Sigmoid colon (tissue), 7 donors: ENCODE results near the gene AASDHPPT. TPM values are rescaled to one million over a fixed set of nuclear protein-coding genes. Genes with fewer than 3 reads are reported as not detected.

ENCODE experiments used
- DNase-seq: peaks from one replicate; pipeline ENCODE4 v3.0.0-alpha.2; 2019
- H3K27ac ChIP-seq, 4 donors: fragments of 200-600 bp; sonication (generic); one replicate each; pipeline ENCODE4 v1.5.1; 2016 to 2019; ENCODE audit warnings: mild to moderate bottlenecking in 1 of 4
- H3K27me3 ChIP-seq, 3 donors: fragments of 200-600 bp; sonication (generic); one replicate each; pipeline ENCODE4 v1.5.1; 2019; ENCODE audit warnings: mild to moderate bottlenecking in 1 of 3
- H3K36me3 ChIP-seq, 4 donors: fragments of 200-600 bp; sonication (generic); one replicate each; pipeline ENCODE4 v1.5.1; 2016 to 2019
- H3K4me1 ChIP-seq, 4 donors: fragments of 200-600 bp; sonication (generic); one replicate each; pipeline ENCODE4 v1.5.1; 2017 to 2019
- H3K4me3 ChIP-seq, 4 donors: fragments of 200-600 bp; sonication (generic); one replicate each; pipeline ENCODE4 v1.5.1; 2017 to 2019; ENCODE audit warnings: mild to moderate bottlenecking in 2 of 4, moderate library complexity in 1 of 4
- H3K9me3 ChIP-seq, 4 donors: fragments of 200-600 bp in 3 of 4; sonication (generic) in 3 of 4; one replicate each; pipeline versions ENCODE4 v1.5.1 to v1.6.1; 2013 to 2019
- CTCF ChIP-seq, 4 experiments: fragments of 450-650 bp in 3 of 4; fragments of 200-600 bp in 1 of 4; IDR thresholded peaks; one replicate each; pipeline ENCODE4 v1.5.1; 2016 to 2019; ENCODE audit warnings: antibody characterized with exemption in 4 of 4, mild to moderate bottlenecking in 3 of 4, moderate library complexity in 2 of 4
- EP300 ChIP-seq, 4 donors: sonication (generic); formaldehyde crosslinking; IDR thresholded peaks; one replicate each; pipeline ENCODE4 v1.6.1; 2017; ENCODE audit warnings: antibody characterized with exemption in 4 of 4
- POLR2A ChIP-seq, 2 donors: fragments of 450-650 bp; IDR thresholded peaks; one replicate each; pipeline ENCODE4 v1.6.1; 2016; ENCODE audit warnings: antibody characterized with exemption in 2 of 2, mild to moderate bottlenecking in 2 of 2, moderate library complexity in 2 of 2
- POLR2AphosphoS5 ChIP-seq, 4 donors: sonication (generic); formaldehyde crosslinking; IDR thresholded peaks; one replicate each; pipeline ENCODE4 v1.6.1; 2017; ENCODE audit warnings: antibody characterized with exemption in 4 of 4
- WGBS, 2 donors: extraction: QIAGEN DNeasy Blood & Tissue Kit; methylation state at CpG; one replicate each; pipeline ENCODE4 v1.1.7; 2013; 5-methylcytosine and 5-hydroxymethylcytosine counted together
- intact Hi-C: fragments of 100-400 bp; cut with DNase I; formaldehyde crosslinking; loops from one replicate; pipeline ENCODE4 v1.15.1; 2023
- polyA plus RNA-seq, 3 donors: library from polyadenylated mRNA; stranded (reverse); fragments of 200-250 nt; gene quantifications; one replicate each; pipeline ENCODE4 v1.2.3, GENCODE V29; 2013
- total RNA-seq, 4 donors: library from RNA; depleted of rRNA; stranded (reverse); fragments of >200 nt; gene quantifications; one replicate each; pipeline ENCODE4 v1.1.0, GENCODE V29; 2016
- donor health status: healthy with polysubstance abuse.
- donor health status: Bipolar disorder and iron deficiency.
- donor health status: healthy.

The AASDHPPT gene
- total and polyA plus RNA-seq, 7 donors, result 8.4 to 36.8 (median 32.5) TPM

- intact Hi-C loops, result no loop called here
- 85 to 86% methylated on average over 3 of the region's 3 CpGs for WGBS, 2 donors
- no peaks in the 10 kb centered on the region for H3K4me1 ChIP-seq
- DNase-seq, result no peak
- no peak for TF ChIP-seq POLR2AphosphoS5 (IDR thresholded peaks at IDR 0.05)
- no peak for TF ChIP-seq EP300 (IDR thresholded peaks at IDR 0.05)
- no peak for TF ChIP-seq POLR2A (IDR thresholded peaks at IDR 0.05)
- no peak for TF ChIP-seq CTCF (IDR thresholded peaks at IDR 0.05)
- H3K36me3 ChIP-seq, result peaks cover 0 to 26% (median 8%) of the 10 kb centered on the region in 4 donors
- H3K27me3 ChIP-seq, result no peaks in the 10 kb centered on the region
- H3K9me3 ChIP-seq, result no peaks in the 10 kb centered on the region
- H3K27ac ChIP-seq, result no peak overlapping the region
- H3K4me3 ChIP-seq, result no peak overlapping the region
Measured at GRCh38 chr11:106101370-106101769, 23.9 kb downstream of the AASDHPPT start.

DNA sequence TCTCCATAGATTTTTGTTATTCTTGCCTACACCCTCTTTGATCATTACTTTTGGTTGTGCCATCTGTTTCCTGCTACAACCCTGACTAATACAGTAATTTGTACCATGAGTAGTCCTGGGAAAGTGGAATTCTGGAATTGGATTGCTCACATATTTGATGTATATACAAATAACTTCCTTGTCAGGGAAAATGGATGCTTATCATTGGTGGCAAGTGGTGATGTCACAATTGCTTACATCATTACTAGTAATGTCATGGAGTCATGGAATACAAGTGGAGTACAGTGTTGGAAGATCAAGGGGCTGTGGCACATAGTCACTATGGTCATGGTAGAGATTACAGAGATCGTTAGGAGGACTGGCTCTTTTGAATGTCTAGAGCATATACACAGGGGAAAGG, 24.4 kb downstream of the AASDHPPT start:
- WGBS, 2 donors, result 90 to 91% methylated on average over 1 of the region's 1 CpG
- TF ChIP-seq EP300 (IDR thresholded peaks at IDR 0.05) (no peak), POLR2A (IDR thresholded peaks at IDR 0.05) (no peak), CTCF (IDR thresholded peaks at IDR 0.05) (no peak), POLR2AphosphoS5 (IDR thresholded peaks at IDR 0.05) (no peak)
- H3K27ac ChIP-seq, result no peak overlapping the region
- no peak for DNase-seq
- no peaks in the 10 kb centered on the region for H3K27me3 ChIP-seq
- H3K4me1 ChIP-seq, result no peaks in the 10 kb centered on the region
- peaks cover 0 to 22% (median 7%) of the 10 kb centered on the region in 4 donors for H3K36me3 ChIP-seq
- no peaks in the 10 kb centered on the region for H3K9me3 ChIP-seq
- intact Hi-C loops, result no loop called here
- no peak overlapping the region for H3K4me3 ChIP-seq

GRCh38 chr11:106105986-106106385, 28.5 kb downstream of the AASDHPPT start:
- H3K27me3 ChIP-seq, result no peaks in the 10 kb centered on the region
- no peak overlapping the region for H3K27ac ChIP-seq
- no peak overlapping the region for H3K4me3 ChIP-seq
- intact Hi-C loops, result no loop called here
- H3K4me1 ChIP-seq, result no peaks in the 10 kb centered on the region
- H3K9me3 ChIP-seq, result no peaks in the 10 kb centered on the region
- H3K36me3 ChIP-seq, result no peaks in the 10 kb centered on the region
- DNase-seq, result no peak
- WGBS, 2 donors, result 85 to 91% methylated on average over 6 of the region's 6 CpGs
- TF ChIP-seq POLR2A (IDR thresholded peaks at IDR 0.05), result no peak
- TF ChIP-seq CTCF (IDR thresholded peaks at IDR 0.05), result no peak
- no peak for TF ChIP-seq EP300 (IDR thresholded peaks at IDR 0.05)
- no peak for TF ChIP-seq POLR2AphosphoS5 (IDR thresholded peaks at IDR 0.05)

GRCh38 chr11:106121570-106122320, 44.3 kb downstream of the AASDHPPT start:
- Histone ChIP-seq H3K9me3 (no peaks in the 10 kb centered on the region), H3K4me3 (no peak overlapping the region), H3K27ac (no peak overlapping the region), H3K36me3 (no peaks in the 10 kb centered on the region), H3K4me1 (no peaks in the 10 kb centered on the region), H3K27me3 (no peaks in the 10 kb centered on the region)
- intact Hi-C loops, result no loop called here
- no peak for TF ChIP-seq POLR2A (IDR thresholded peaks at IDR 0.05)
- no peak for TF ChIP-seq CTCF (IDR thresholded peaks at IDR 0.05)
- TF ChIP-seq EP300 (IDR thresholded peaks at IDR 0.05), result no peak
- no peak for TF ChIP-seq POLR2AphosphoS5 (IDR thresholded peaks at IDR 0.05)
- 48 to 55% methylated on average over 6 of the region's 6 CpGs for WGBS, 2 donors
- DNase-seq, result no peak

DNA sequence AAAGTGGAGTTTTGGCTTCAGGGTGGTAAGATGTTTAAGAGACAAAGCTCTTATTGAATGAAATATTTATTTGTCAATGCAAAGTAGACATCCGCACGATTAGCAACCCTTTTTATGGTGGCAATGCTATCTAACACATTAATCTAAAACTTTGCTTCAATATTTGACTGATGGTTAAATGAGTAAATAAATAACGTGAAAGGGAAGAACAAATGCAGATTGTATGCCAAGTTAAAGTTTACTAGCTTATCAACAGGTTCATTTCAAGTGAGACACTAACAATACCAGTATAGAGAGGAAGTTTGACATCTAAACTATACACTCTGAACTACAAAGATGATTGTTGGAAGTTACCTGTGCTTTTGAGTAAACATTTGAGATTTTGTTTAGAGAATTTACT, 50.1 kb downstream of the AASDHPPT start:
- Histone ChIP-seq H3K36me3 (no peaks in the 10 kb centered on the region), H3K27ac (no peak overlapping the region), H3K4me1 (no peaks in the 10 kb centered on the region), H3K9me3 (no peaks in the 10 kb centered on the region), H3K4me3 (no peak overlapping the region), H3K27me3 (no peaks in the 10 kb centered on the region)
- intact Hi-C loops, result no loop called here
- no peak for DNase-seq
- WGBS, 2 donors, result 25 to 58% methylated on average over 3 of the region's 3 CpGs
- TF ChIP-seq EP300 (IDR thresholded peaks at IDR 0.05), result no peak
- no peak for TF ChIP-seq CTCF (IDR thresholded peaks at IDR 0.05)
- no peak for TF ChIP-seq POLR2A (IDR thresholded peaks at IDR 0.05)
- TF ChIP-seq POLR2AphosphoS5 (IDR thresholded peaks at IDR 0.05), result no peak
